T-helper 2 cell treated with Interferon-gamma antibody and Interleukin-4, amounts not matched to agents 5 μg/mL and 100 μg/mL, for 36 hours (primary cell): Measurements from ENCODE around the gene ERLIN1.

Source experiments
- DNase-seq: peaks from one replicate; pipeline ENCODE4 v3.0.0; 2021; ENCODE audit warnings: low spot score
- H3K27ac Mint-ChIP-seq: one replicate; pipeline ENCODE4 v1.8.0; 2021; ENCODE audit warnings: mild to moderate bottlenecking, mixed read lengths
- H3K27me3 Mint-ChIP-seq: one replicate; pipeline ENCODE4 v1.8.0; 2021; ENCODE audit warnings: low read depth, mixed read lengths
- H3K36me3 Mint-ChIP-seq: one replicate; pipeline ENCODE4 v1.8.0; 2021; ENCODE audit warnings: low read depth, mixed read lengths
- H3K4me1 Mint-ChIP-seq: one replicate; pipeline ENCODE4 v1.8.0; 2021; ENCODE audit warnings: low read depth, mixed read lengths
- H3K4me3 Mint-ChIP-seq: one replicate; pipeline ENCODE4 v1.8.0; 2022; ENCODE audit warnings: mild to moderate bottlenecking, moderate library complexity, mixed read lengths
- H3K9me3 Mint-ChIP-seq: one replicate; pipeline ENCODE4 v1.8.0; 2021; ENCODE audit warnings: mixed read lengths

ERLIN1 gene

GRCh38 chr10:100185364-100186252 is at the start of gene ERLIN1:
Gene ERLIN1, minus strand, starts transcription at chr10:100186029. Its CDS starts 403 bp downstream, at chr10:100185626.
- peaks cover 49% of the 10 kb centered on the region for H3K36me3 Mint-ChIP-seq
- H3K9me3 Mint-ChIP-seq: no peaks in the 10 kb centered on the region
- H3K4me3 Mint-ChIP-seq: peak within 1 kb of the TSS; percentile 98
- peak within 1 kb of the TSS; percentile 95 for H3K27ac Mint-ChIP-seq
- DNase-seq: peak; percentile 96
- H3K27me3 Mint-ChIP-seq: no peaks in the 10 kb centered on the region
- peaks cover 55% of the 10 kb centered on the region for H3K4me1 Mint-ChIP-seq

DNA sequence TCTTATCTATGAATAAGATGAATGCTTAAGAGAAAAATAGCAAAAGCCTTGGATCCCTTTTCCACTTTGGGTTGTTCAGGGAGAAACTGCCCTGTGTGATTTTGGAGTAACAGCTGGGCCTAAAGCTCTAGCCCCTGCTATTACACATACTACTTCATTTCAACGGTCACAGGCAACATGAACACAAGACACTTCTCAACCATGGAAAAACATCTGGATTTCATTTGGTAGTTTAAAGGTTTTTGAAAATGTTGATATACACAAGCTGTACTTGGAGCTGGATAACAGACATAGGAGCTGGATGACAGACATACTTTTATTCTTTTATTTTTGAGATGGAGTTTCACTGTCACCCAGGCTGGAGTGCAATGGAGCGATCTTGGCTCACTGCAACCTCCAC is 46.3 kb upstream of the ERLIN1 start:
- Mint-ChIP-seq H3K27me3 (no peaks in the 10 kb centered on the region), H3K4me1 (peaks cover 16% of the 10 kb centered on the region), H3K9me3 (no peaks in the 10 kb centered on the region), H3K27ac (no peak overlapping the region), H3K4me3 (no peak overlapping the region), H3K36me3 (peaks cover 35% of the 10 kb centered on the region)
- no peak for DNase-seq

- H3K27ac Mint-ChIP-seq: peak overlapping the region; percentile 84
- H3K4me1 Mint-ChIP-seq: peaks cover 23% of the 10 kb centered on the region
- H3K4me3 Mint-ChIP-seq: peak overlapping the region; percentile 92
- H3K36me3 Mint-ChIP-seq: peaks cover 26% of the 10 kb centered on the region
- H3K9me3 Mint-ChIP-seq: no peaks in the 10 kb centered on the region
- no peak for DNase-seq
- no peaks in the 10 kb centered on the region for H3K27me3 Mint-ChIP-seq
These were observed 44.1 kb upstream of the ERLIN1 start for GRCh38 chr10:100229819-100230422.

DNA sequence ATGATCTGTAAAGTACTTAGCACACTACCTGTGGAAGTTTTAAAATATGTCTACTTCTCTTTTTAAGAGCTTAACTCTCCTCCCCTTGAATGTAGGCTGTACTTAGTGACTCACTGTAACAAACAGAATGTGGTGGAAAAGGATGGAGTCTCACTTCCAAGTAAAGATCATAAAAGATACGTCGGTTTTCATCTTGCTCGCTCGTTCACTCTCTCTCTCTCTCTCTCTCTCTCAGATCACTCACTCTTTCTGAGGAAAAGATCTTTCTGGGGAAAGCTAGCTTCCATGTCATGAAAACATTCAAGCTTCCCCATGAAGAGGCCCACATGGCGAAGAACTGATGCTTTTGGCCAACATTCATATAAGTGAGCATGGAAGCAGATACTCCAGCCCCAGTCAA is 38.0 kb upstream of the ERLIN1 start:
- Mint-ChIP-seq H3K36me3 (peaks cover 39% of the 10 kb centered on the region), H3K4me1 (peaks cover 17% of the 10 kb centered on the region), H3K27ac (no peak overlapping the region), H3K27me3 (no peaks in the 10 kb centered on the region), H3K4me3 (no peak overlapping the region), H3K9me3 (no peaks in the 10 kb centered on the region)
- DNase-seq: no peak

DNA sequence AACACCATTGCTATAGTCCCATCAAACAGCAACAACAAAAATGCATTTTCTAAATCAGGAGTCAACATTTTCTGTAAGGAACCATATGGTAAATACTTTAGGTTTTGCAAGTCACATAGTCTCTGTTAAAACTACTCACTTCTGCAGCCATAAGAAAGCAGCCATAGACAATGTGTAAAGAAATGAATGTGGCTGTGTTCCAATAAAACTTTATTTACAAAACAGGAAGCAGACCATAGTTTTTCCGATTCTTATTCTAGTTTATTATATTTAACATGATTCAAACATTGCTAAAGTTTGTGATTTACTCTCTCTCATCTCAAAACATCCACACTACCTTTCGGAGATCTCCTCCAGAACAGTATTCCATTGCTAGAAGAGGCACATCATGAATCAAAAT is 36.7 kb upstream of the ERLIN1 start:
- DNase-seq: no peak
- Mint-ChIP-seq H3K4me3 (no peak overlapping the region), H3K4me1 (peaks cover 11% of the 10 kb centered on the region), H3K27ac (no peak overlapping the region), H3K36me3 (peaks cover 44% of the 10 kb centered on the region), H3K27me3 (no peaks in the 10 kb centered on the region), H3K9me3 (no peaks in the 10 kb centered on the region)

DNA sequence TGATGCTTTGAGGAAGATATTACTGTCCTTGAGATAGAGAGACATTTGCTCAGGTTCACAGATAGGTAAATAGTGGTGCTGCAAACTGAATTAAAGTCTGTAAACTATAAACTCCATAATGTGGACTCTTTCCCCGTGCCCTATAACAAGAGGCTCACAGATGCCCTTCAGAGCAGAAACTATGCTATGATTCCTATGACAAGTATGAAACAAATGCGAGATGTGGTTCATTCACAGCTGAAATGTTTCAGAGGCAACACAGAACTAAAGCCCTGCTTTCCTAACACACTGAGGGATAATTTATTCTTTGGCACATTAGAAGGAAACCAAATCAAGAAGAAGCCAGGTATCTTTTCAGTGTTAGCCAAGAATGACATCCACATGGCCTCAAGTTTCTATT is 30.2 kb upstream of the ERLIN1 start:
- H3K4me1 Mint-ChIP-seq: peaks cover 2% of the 10 kb centered on the region
- peaks cover 49% of the 10 kb centered on the region for H3K36me3 Mint-ChIP-seq
- no peaks in the 10 kb centered on the region for H3K27me3 Mint-ChIP-seq
- no peak for DNase-seq
- no peak overlapping the region for H3K4me3 Mint-ChIP-seq
- H3K9me3 Mint-ChIP-seq: no peaks in the 10 kb centered on the region
- no peak overlapping the region for H3K27ac Mint-ChIP-seq

- no peak for DNase-seq
- Mint-ChIP-seq H3K36me3 (peaks cover 38% of the 10 kb centered on the region), H3K4me1 (peaks cover 12% of the 10 kb centered on the region), H3K4me3 (no peak overlapping the region), H3K9me3 (no peaks in the 10 kb centered on the region), H3K27me3 (no peaks in the 10 kb centered on the region), H3K27ac (no peak overlapping the region)
These were observed 23.5 kb upstream of the ERLIN1 start for GRCh38 chr10:100209303-100209702.

GRCh38 chr10:100208276-100208675 is 22.4 kb upstream of the ERLIN1 start:
- H3K27ac Mint-ChIP-seq: no peak overlapping the region
- no peak overlapping the region for H3K4me3 Mint-ChIP-seq
- no peak for DNase-seq
- peaks cover 39% of the 10 kb centered on the region for H3K36me3 Mint-ChIP-seq
- no peaks in the 10 kb centered on the region for H3K9me3 Mint-ChIP-seq
- peaks cover 16% of the 10 kb centered on the region for H3K4me1 Mint-ChIP-seq
- no peaks in the 10 kb centered on the region for H3K27me3 Mint-ChIP-seq

GRCh38 chr10:100204370-100204769 is 18.5 kb upstream of the ERLIN1 start:
- no peaks in the 10 kb centered on the region for H3K9me3 Mint-ChIP-seq
- no peaks in the 10 kb centered on the region for H3K27me3 Mint-ChIP-seq
- no peak overlapping the region for H3K4me3 Mint-ChIP-seq
- H3K36me3 Mint-ChIP-seq: peaks cover 51% of the 10 kb centered on the region
- DNase-seq: no peak
- peak overlapping the region; percentile 72 for H3K27ac Mint-ChIP-seq
- H3K4me1 Mint-ChIP-seq: peaks cover 16% of the 10 kb centered on the region

DNA sequence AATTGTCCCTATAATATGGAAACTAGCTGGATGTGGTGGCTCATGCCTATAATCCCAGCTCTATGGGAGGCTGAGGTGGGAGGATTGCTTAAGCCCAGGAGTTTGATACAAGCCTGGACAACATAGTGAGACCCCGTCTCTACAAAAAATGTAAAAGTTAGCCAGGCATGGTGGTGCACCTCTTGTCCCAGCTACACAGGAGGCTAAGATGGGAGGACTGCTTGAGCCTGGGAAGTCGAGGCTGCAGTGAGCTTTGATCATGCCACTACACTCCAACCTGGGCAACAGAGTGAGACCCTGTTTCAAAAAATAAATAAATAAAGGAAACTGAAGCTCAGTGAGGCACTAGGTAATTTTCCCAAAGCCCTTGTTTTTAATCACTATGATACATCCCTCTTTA is 15.7 kb upstream of the ERLIN1 start:
- Mint-ChIP-seq H3K36me3 (peaks cover 63% of the 10 kb centered on the region), H3K9me3 (no peaks in the 10 kb centered on the region), H3K27ac (no peak overlapping the region), H3K4me3 (no peak overlapping the region), H3K27me3 (no peaks in the 10 kb centered on the region), H3K4me1 (peaks cover 16% of the 10 kb centered on the region)
- DNase-seq: no peak

GRCh38 chr10:100194711-100195110 is 8.9 kb upstream of the ERLIN1 start:
- Mint-ChIP-seq H3K36me3 (peaks cover 50% of the 10 kb centered on the region), H3K4me3 (no peak overlapping the region), H3K27ac (no peak overlapping the region), H3K27me3 (no peaks in the 10 kb centered on the region), H3K4me1 (peaks cover 2% of the 10 kb centered on the region), H3K9me3 (no peaks in the 10 kb centered on the region)
- no peak for DNase-seq

DNA sequence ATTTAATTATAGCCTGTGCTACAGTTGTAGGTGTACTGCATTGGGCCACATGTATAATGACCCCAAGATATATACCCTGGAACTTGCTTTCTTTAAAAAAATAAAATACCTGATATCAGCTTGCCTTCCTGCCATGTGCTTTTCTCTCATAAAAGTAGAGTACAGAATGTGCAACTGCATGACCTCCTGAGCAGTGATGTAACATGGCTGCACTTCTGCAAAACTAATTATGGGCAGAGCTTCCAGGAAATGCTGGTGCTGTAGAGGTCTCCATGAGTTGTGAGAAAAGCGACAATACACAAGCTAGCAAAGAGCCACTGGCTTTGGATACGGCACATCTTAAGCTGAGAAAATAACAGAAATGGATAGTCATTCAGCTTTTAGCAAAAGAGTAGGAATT is 6.5 kb upstream of the ERLIN1 start:
- Mint-ChIP-seq H3K4me1 (peaks cover 15% of the 10 kb centered on the region), H3K4me3 (no peak overlapping the region), H3K9me3 (no peaks in the 10 kb centered on the region), H3K27me3 (no peaks in the 10 kb centered on the region), H3K36me3 (peaks cover 50% of the 10 kb centered on the region), H3K27ac (no peak overlapping the region)
- DNase-seq: no peak

DNA sequence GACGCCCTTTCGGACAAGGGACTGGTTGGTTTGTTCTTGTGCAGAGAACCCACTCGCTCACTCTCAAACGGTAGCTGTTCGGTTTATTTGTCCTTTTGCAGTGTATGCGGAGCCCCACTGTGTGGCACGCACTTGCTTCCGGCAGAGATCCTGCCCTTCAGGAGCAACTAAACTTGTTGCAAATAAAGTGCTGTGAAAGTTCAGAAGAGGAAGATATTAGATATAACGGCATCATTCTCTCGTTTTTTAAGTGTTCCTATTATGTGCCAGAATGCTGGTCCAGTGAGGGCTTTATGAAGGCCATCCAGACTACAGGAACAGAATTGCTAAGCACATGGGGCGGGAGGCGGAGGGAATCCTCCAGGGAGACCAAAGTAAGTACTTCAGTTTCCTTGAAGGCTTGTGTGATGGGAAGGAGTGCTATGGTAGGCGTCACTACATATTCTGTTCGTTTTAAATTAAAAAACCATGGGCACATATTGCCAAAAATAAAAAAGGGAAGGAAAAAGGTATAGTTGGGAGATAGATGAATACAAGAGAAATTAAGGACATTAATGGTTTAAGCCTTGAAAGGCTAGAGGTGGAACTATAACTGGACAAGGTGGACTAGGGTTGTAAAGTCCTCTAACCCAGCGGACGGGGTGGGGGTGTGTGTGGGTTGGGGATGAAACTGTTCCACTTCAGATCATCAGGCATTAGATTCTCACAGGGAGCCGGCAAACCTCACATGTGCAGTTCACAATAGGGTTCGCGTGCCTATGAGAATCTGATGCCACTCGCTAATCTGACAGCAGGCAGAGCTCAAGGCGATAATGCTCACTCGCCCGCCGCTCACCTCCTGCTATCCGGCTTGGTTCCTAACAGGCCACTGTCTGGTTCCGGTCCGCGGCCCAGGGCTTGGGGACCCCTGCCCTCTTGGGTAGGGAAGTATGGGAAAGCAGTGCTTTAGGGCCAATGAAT is 704 bp upstream of the ERLIN1 start:
- Mint-ChIP-seq H3K27ac (peak overlapping the region; percentile 95), H3K4me1 (peaks cover 52% of the 10 kb centered on the region), H3K4me3 (peak overlapping the region; percentile 98), H3K27me3 (no peaks in the 10 kb centered on the region), H3K36me3 (peaks cover 54% of the 10 kb centered on the region), H3K9me3 (no peaks in the 10 kb centered on the region)
- DNase-seq: no peak

GRCh38 chr10:100184840-100185239 is 989 bp downstream of the ERLIN1 start:
- Mint-ChIP-seq H3K9me3 (no peaks in the 10 kb centered on the region), H3K36me3 (peaks cover 53% of the 10 kb centered on the region), H3K27me3 (no peaks in the 10 kb centered on the region), H3K27ac (peak overlapping the region; percentile 95), H3K4me1 (peaks cover 62% of the 10 kb centered on the region), H3K4me3 (peak overlapping the region; percentile 98)
- DNase-seq: no peak
